Tibial artery (tissue), 4 donors: ENCODE results near the gene HS6ST1.
"Not testable (repeated sequence)": the region's sequence is repeated elsewhere in the genome, so short reads cannot be mapped to it uniquely, and the experiment has no call there.

Experiments
- DNase-seq, 2 donors: peaks; one replicate each; pipeline ENCODE4 v3.0.0-alpha.2; 2019
- H3K27ac ChIP-seq, 2 donors: fragments of 200-600 bp; sonication (generic) in 1 of 2; 1 replicate in 1 of 2; 2 replicates in 1 of 2; pipeline ENCODE4 v1.5.1; 2018 to 2019; ENCODE audit warnings: mild to moderate bottlenecking in 1 of 2
- H3K27me3 ChIP-seq, 2 donors: fragments of 200-600 bp; sonication (generic) in 1 of 2; one replicate each; pipeline versions ENCODE4 v1.5.1 to v1.6.0; 2016 to 2019
- H3K36me3 ChIP-seq, 3 donors: fragments of 200-600 bp; sonication (generic) in 2 of 3; one replicate each; pipeline ENCODE4 v1.5.1; 2016 to 2019; ENCODE audit warnings: mild to moderate bottlenecking in 2 of 3
- H3K4me1 ChIP-seq, 4 donors: fragments of 200-600 bp; sonication (generic) in 2 of 4; 1 replicate in 3 of 4; 2 replicates in 1 of 4; pipeline ENCODE4 v1.5.1; 2016 to 2019
- H3K4me3 ChIP-seq, 2 donors: fragments of 200-600 bp; sonication (generic) in 1 of 2; 1 replicate in 1 of 2; 2 replicates in 1 of 2; pipeline ENCODE4 v1.5.1; 2018 to 2019; ENCODE audit warnings: mild to moderate bottlenecking in 2 of 2
- H3K9me3 ChIP-seq, 3 donors: fragments of 200-600 bp; sonication (generic) in 1 of 3; one replicate each; pipeline ENCODE4 v1.5.1; 2016 to 2019
- intact Hi-C: fragments of 100-400 bp; cut with DNase I; formaldehyde crosslinking; loops from one replicate; pipeline ENCODE4 v1.15.0; 2023; ENCODE audit warnings: low total_unique reads
- TF ChIP-seq, protein P1 (sequence below), 2 experiments: fragments of 200-600 bp in 1 of 2; fragments of 450-650 bp in 1 of 2; IDR thresholded peaks; one replicate each; pipeline ENCODE4 v1.5.1; 2017 to 2019; ENCODE audit warnings: antibody characterized with exemption in 2 of 2, mild to moderate bottlenecking in 1 of 2, moderate library complexity in 1 of 2

The HS6ST1 gene

DNA sequence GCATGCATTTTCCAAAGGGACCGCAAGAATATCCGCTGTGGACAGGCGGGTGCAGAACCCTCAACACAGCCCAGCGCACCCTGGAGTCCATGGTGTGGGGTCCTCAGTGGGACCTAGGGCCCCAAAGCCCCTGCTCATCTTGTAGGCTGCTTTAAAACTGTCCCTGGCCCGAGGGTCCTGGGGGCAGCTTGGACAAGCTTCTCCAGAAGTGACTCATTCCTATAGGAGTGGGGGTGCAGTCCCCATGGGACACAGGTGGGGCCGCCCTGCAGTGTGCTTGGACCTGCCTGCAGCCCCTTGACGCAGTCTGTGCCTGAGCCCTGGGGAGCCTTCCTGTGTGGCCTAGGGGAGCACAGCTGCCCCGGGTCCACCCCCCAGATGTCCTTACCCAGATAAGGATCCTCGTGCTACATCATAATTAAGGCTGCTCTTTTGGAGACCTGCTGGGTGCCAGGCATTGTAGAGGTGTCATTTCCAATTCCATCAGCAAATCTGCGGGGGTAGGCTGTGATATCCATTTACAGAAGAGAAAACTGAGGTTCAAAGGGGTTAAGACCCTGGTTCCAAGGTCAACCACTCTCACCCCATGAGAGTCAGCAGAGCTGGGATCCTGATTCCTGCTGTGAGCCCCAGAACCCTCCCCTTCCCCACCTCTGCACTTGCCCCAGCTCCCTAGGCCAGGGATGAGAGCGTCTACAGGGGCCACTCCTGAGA lies 1.7 kb upstream of the HS6ST1 start:
- H3K4me1 ChIP-seq = peaks cover 6 to 61% (median 48%) of the 10 kb centered on the region in 4 donors
- H3K27me3 ChIP-seq = no peaks in the 10 kb centered on the region
- no peak overlapping the region for H3K27ac ChIP-seq
- TF ChIP-seq, protein P1, sequence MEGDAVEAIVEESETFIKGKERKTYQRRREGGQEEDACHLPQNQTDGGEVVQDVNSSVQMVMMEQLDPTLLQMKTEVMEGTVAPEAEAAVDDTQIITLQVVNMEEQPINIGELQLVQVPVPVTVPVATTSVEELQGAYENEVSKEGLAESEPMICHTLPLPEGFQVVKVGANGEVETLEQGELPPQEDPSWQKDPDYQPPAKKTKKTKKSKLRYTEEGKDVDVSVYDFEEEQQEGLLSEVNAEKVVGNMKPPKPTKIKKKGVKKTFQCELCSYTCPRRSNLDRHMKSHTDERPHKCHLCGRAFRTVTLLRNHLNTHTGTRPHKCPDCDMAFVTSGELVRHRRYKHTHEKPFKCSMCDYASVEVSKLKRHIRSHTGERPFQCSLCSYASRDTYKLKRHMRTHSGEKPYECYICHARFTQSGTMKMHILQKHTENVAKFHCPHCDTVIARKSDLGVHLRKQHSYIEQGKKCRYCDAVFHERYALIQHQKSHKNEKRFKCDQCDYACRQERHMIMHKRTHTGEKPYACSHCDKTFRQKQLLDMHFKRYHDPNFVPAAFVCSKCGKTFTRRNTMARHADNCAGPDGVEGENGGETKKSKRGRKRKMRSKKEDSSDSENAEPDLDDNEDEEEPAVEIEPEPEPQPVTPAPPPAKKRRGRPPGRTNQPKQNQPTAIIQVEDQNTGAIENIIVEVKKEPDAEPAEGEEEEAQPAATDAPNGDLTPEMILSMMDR (IDR thresholded peaks at IDR 0.05) = no peak
- no peak overlapping the region for H3K4me3 ChIP-seq
- H3K36me3 ChIP-seq = no peaks in the 10 kb centered on the region
- intact Hi-C loops = loop anchor here (5.0 to 10.0 kb wide), 3 partner anchors 102 to 984 kb away; no protein-coding TSS in a partner anchor
- DNase-seq = peak in 1 of 2 donors; percentile 68
- no peaks in the 10 kb centered on the region for H3K9me3 ChIP-seq

DNA sequence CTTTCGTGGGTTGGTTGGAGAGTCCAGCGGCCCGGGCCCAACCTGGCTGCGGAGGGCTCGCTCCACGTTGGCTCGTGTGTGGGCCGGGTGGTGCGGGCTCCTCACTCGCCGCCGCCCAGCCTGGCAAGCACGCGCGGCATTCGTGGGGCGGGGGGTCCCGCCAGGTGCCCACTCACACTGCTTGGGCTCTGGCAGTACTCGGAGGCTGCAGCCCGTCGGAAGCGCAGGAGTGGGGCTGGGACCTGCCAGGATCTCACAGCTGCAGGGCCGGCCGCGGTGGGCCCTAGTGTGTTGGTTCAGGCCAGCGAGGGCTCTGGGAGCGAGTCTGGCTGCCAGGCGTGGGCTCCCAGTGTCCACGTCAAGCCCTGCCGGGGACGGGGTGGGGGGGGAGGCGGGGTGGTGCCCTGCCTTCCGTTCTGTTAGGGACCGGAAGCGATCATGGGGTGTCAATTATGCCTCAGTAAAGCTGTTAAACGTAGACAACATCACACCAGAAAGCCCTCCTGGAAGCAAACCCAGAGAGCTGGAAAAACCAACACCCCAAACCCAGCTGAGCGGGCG lies 1.0 kb upstream of the HS6ST1 start:
- no peaks in the 10 kb centered on the region for H3K36me3 ChIP-seq
- no peaks in the 10 kb centered on the region for H3K27me3 ChIP-seq
- DNase-seq = peak in 1 of 2 donors; percentile 65
- peaks cover under 1 to 61% (median 45%) of the 10 kb centered on the region in 4 donors for H3K4me1 ChIP-seq
- H3K9me3 ChIP-seq = no peaks in the 10 kb centered on the region
- intact Hi-C loops = loop anchor here (5.0 to 10.0 kb wide), 3 partner anchors 103 to 985 kb away; no protein-coding TSS in a partner anchor
- H3K27ac ChIP-seq = no peak overlapping the region
- H3K4me3 ChIP-seq = no peak overlapping the region
- TF ChIP-seq, protein P1 (IDR thresholded peaks at IDR 0.05) = no peak

DNA sequence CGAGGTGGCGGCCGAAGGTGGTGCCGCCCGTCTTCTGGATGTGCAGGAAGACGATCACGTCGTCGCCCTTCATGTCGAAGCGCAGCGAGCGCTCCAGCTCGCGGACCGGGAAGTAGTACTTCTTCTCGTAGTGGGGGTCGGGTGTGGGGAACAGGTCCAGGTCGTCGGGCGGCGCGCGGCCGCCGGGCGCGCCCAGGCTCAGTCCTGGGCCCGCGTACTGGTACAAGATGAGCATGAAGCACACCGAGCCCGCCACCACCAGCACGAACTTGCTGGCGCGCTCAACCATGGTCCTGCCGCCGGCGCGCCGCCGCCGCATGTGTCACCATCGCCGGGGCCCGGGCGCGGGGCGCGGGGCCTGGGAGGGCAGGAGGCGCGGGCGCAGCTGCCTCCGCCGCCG lies 423 bp downstream of the HS6ST1 start:
- peak in 1 of 2 donors; percentile 67 for DNase-seq
- peak overlapping the region; percentile 68 to 76 for H3K4me3 ChIP-seq
- H3K27me3 ChIP-seq, intact Hi-C loops, H3K9me3 ChIP-seq, H3K27ac ChIP-seq, H3K36me3 ChIP-seq: not testable (repeated sequence)
- H3K4me1 ChIP-seq = peaks cover 0 to 72% (median 50%) of the 10 kb centered on the region in 4 donors

DNA sequence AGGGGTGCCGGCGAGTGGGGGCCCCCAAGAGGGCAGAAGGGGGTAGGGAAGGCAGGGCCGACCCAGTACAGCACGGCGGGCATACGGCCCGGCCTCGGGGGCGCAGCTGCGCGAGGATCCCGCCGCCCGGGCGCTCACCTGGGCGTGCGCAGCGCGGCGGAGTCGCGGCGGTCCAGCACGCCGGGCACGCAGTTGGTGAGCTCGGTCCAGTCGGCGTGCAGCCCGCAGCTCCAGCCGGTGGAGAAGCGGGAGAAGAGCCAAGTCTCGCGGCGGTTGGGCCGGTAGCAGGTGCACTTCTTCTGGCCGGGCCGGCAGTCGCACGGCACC lies 806 bp downstream of the HS6ST1 start:
- H3K9me3 ChIP-seq, DNase-seq, H3K27me3 ChIP-seq, intact Hi-C loops, H3K36me3 ChIP-seq: not testable (repeated sequence)
- Histone ChIP-seq H3K4me1 (peaks cover 0 to 72% (median 49%) of the 10 kb centered on the region in 4 donors), H3K27ac (peak overlapping the region; percentile 32 to 42), H3K4me3 (peak overlapping the region; percentile 68 to 76)

DNA sequence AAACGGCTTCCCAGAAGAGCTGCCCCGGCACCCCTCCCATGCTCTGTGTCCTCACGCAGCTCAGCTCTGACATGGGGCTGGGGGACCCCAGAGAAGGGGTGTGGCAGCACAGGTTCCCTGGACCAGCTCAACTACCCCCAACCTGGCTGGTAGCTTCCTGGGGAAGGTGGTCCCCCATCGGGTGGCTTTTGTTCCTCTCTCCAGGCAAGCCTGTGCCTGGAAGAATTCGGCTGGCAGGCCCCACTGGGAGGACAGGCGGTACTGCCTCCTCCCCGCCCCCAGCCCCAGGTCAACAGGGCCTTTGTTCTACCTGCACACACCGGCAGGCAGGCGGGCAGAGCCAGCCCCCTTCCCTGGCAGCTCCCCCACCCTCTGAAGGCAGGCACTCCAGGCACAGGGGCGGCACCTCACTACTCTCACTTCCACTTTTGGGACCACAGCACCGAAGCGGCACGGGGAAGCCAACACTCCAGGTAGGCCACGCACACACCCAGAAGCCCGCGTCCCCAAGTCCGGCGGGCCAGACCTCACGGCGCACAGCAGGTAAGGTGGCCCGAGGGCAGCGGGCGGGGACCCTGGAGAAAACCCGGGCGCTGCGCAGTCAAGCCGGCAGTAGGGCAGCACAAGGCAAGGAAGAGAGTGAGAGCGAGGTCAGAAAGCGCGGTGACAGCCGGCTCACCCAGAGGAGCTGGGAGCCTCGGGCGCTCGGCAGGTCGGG lies 1.3 kb downstream of the HS6ST1 start:
- Histone ChIP-seq H3K27ac (peak overlapping the region; percentile 32 to 42), H3K4me1 (peaks cover 0 to 68% (median 43%) of the 10 kb centered on the region in 4 donors), H3K27me3 (no peaks in the 10 kb centered on the region), H3K4me3 (peak overlapping the region; percentile 68 to 76), H3K9me3 (no peaks in the 10 kb centered on the region), H3K36me3 (no peaks in the 10 kb centered on the region)
- intact Hi-C loops = no loop called here
- DNase-seq = peak in 1 of 2 donors; percentile 68
- TF ChIP-seq, protein P1 (IDR thresholded peaks at IDR 0.05) = no peak

DNA sequence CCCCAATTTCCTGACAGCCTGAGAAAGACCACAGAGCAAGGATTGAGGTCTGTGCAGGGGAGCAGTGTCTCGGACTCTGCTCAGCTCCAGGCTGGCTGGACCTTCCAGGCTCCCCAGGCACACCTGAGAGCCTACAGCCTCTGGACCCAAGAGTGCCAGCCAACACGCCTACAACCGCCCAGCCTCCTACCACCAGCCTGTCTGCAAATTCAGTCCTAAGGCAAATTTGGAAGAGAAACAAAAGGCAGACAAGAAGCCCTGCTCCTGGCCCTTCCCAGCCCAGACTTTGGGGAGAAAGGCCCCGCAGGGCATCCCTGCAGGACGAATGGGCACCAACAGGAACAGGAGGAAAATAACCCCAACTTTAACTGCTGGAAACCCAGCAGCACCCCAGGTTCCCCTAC lies 1.9 kb downstream of the HS6ST1 start:
- H3K4me3 ChIP-seq = peak overlapping the region; percentile 68 to 76
- H3K27me3 ChIP-seq = no peaks in the 10 kb centered on the region
- H3K36me3 ChIP-seq = no peaks in the 10 kb centered on the region
- DNase-seq = peak in 1 of 2 donors; percentile 59
- H3K27ac ChIP-seq = peak overlapping the region in 1 of 2 donors; percentile 32
- TF ChIP-seq, protein P1 (IDR thresholded peaks at IDR 0.05) = no peak
- H3K4me1 ChIP-seq = peaks cover 0 to 72% (median 42%) of the 10 kb centered on the region in 4 donors
- intact Hi-C loops = no loop called here
- no peaks in the 10 kb centered on the region for H3K9me3 ChIP-seq
